GM13976 (cell line): ENCODE data around the gene FAR1.

Source experiments
- DNase-seq: peaks from one replicate; pipeline ENCODE4 v3.0.0; 2012; ENCODE audit warnings: low spot score
- in situ Hi-C: fragments of 300-500 bp; cut with MboI; formaldehyde crosslinking; loops from one replicate; pipeline ENCODE4 v1.12.0; 2022; ENCODE audit warnings: low sequenced_read_pairs, mixed read lengths, inconsistent platforms; ENCODE audit not compliant: unreplicated experiment
- TF ChIP-seq, protein P1 (sequence below): IDR thresholded peaks from 2 replicates; pipeline ENCODE4 v1.5.1; 2012; ENCODE audit warnings: borderline replicate concordance, mild to moderate bottlenecking; ENCODE audit not compliant: insufficient read depth; ENCODE audit errors: extremely low read depth, missing control alignments, control extremely low read depth

FAR1 gene

GRCh38 chr11:13669544-13670488 lies 1.3 kb downstream of the FAR1 start:
- in situ Hi-C loops = no loop called here
- DNase-seq = no peak
- TF ChIP-seq, protein P1, sequence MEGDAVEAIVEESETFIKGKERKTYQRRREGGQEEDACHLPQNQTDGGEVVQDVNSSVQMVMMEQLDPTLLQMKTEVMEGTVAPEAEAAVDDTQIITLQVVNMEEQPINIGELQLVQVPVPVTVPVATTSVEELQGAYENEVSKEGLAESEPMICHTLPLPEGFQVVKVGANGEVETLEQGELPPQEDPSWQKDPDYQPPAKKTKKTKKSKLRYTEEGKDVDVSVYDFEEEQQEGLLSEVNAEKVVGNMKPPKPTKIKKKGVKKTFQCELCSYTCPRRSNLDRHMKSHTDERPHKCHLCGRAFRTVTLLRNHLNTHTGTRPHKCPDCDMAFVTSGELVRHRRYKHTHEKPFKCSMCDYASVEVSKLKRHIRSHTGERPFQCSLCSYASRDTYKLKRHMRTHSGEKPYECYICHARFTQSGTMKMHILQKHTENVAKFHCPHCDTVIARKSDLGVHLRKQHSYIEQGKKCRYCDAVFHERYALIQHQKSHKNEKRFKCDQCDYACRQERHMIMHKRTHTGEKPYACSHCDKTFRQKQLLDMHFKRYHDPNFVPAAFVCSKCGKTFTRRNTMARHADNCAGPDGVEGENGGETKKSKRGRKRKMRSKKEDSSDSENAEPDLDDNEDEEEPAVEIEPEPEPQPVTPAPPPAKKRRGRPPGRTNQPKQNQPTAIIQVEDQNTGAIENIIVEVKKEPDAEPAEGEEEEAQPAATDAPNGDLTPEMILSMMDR = no peak

- TF ChIP-seq, protein P1 = no peak
- in situ Hi-C loops = no loop called here
- DNase-seq = no peak
These were observed 4.2 kb downstream of the FAR1 start for GRCh38 chr11:13672576-13673210.

DNA sequence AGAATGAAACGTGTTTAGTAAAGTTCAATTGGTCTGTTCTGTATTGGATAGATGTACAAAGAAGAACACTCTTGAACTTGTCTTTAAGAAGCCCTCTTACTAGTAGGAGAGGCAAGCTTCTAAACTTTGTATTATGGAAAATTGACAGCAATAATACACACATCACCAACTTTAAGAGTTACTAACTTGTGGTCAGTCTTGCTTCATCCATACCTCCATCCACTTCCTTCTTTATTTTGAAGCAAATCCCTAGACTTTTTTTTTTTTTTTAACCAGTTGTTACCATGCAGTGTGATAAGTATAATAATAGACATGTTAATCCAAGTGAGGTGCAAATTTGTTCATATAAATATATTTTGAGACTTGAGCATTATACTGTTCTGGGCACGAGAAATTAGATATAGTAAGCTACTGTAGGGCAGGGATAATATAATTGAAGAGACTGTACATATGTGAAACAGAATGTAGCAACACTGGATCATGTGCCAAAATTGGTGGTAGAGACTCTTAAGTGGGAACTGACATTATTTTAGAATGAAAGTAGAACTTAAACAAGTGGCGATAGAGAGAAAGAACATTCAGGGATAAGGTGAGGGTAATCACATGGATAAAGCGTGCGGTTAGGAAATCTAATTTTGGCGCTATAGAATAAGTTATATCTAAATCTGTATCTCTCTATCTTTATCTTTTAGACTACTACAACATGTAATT lies 6.5 kb downstream of the FAR1 start:
- DNase-seq = no peak
- in situ Hi-C loops = no loop called here
- TF ChIP-seq, protein P1 = no peak

- no peak for DNase-seq
- in situ Hi-C loops = no loop called here
- TF ChIP-seq, protein P1 = no peak
These were observed 8.1 kb downstream of the FAR1 start for GRCh38 chr11:13676576-13676975.

- DNase-seq = no peak
- TF ChIP-seq, protein P1 = no peak
- in situ Hi-C loops = no loop called here
These were observed 11.3 kb downstream of the FAR1 start for GRCh38 chr11:13679768-13680167.

DNA sequence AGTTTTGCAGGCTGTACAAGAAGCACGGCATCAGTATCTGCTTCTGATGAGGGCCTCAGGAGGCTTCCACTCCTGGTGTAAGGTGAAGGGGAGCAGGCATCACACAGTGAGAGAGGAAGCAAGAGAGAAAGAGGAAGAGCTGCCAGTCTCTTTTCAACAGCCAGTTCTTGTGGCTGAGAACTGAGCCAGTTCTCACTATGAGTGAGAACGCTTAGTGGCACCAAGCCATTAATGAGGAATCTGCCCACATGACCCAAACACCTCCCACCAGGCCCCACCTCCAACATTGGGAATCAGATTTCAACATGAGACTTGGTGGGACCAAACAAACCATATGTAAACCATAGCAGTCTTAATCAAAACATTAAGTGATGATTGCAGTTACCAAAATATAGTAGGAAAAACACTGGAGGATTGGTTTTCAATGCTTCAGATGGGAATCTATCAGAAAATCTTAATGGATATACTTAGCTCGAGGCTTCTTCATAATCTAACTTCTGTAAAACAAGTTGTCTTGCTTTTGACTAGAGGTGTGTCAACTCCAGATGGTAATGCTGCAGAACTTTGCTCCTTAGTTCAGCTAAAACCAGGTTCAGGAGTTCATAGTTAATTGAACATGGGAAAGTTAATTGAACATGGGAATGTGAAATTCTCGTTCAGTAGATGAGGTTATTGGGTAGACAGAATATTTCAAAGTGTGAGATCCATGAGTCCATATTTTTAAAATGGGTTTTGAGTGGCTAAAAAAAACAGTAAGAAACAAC lies 12.2 kb downstream of the FAR1 start:
- DNase-seq = no peak
- TF ChIP-seq, protein P1 = no peak

More for the DNA sequence above, 12.2 kb downstream of the FAR1 start:
- in situ Hi-C loops = no loop called here
